Small intestine (tissue), 7 donors: Measurements from ENCODE around the gene MMP11. TPM values are rescaled to one million over a fixed set of nuclear protein-coding genes. Genes with fewer than 3 reads are reported as not detected.

Experiments used
- DNase-seq, 2 donors: peaks; one replicate each; pipeline versions ENCODE4 v3.0.0 to v3.0.0-alpha.2; 2013
- FAIRE-seq: peaks from 2 replicates; lab custom pipeline; 2012; peaks lifted over from hg19 to GRCh38; lab: Jason Lieb, UNC
- H3K27ac ChIP-seq, 3 donors: one replicate each; pipeline ENCODE4 v1.5.1; 2013; ENCODE audit warnings: low read length in 2 of 3, mild to moderate bottlenecking in 2 of 3, control low read depth in 1 of 3, inconsistent platforms in 1 of 3, low read depth in 1 of 3, moderate library complexity in 1 of 3
- H3K27me3 ChIP-seq, 3 donors: one replicate each; pipeline ENCODE4 v1.6.1; 2013; ENCODE audit warnings: low read length in 3 of 3, inconsistent platforms in 1 of 3; ENCODE audit not compliant: control insufficient read depth in 3 of 3, insufficient read depth in 3 of 3
- H3K36me3 ChIP-seq, 3 donors: one replicate each; pipeline ENCODE4 v1.6.1; 2013; ENCODE audit warnings: low read length in 3 of 3, inconsistent platforms in 1 of 3, low read depth in 1 of 3, mild to moderate bottlenecking in 1 of 3, moderate library complexity in 1 of 3; ENCODE audit not compliant: control insufficient read depth in 3 of 3, insufficient read depth in 2 of 3
- H3K4me1 ChIP-seq, 3 donors: one replicate each; pipeline ENCODE4 v1.6.1; 2013; ENCODE audit warnings: low read length in 2 of 3, inconsistent platforms in 1 of 3, low read depth in 1 of 3, mild to moderate bottlenecking in 1 of 3, moderate library complexity in 1 of 3; ENCODE audit not compliant: control insufficient read depth in 3 of 3, insufficient read depth in 2 of 3
- H3K4me3 ChIP-seq, 3 donors: one replicate each; pipeline ENCODE4 v1.5.1; 2013; ENCODE audit warnings: low read length in 3 of 3, control low read depth in 1 of 3, inconsistent platforms in 1 of 3, low read depth in 1 of 3, mild to moderate bottlenecking in 1 of 3, moderate library complexity in 1 of 3
- H3K9me3 ChIP-seq, 2 donors: one replicate each; pipeline ENCODE4 v1.6.1; 2013; ENCODE audit warnings: low read depth in 1 of 2, low read length in 1 of 2; ENCODE audit not compliant: control insufficient read depth in 2 of 2, insufficient read depth in 1 of 2
- WGBS, 3 donors: extraction: QIAGEN DNeasy Blood & Tissue Kit; methylation state at CpG; one replicate each; pipeline ENCODE4 v1.1.7; 2013; 5-methylcytosine and 5-hydroxymethylcytosine counted together
- polyA plus RNA-seq, 4 donors: library from polyadenylated mRNA; stranded (reverse) in 3 of 4; unstranded in 1 of 4; fragments of 200-250 nt in 3 of 4; fragments of 120-200 nt in 1 of 4; gene quantifications; one replicate each; pipeline versions ENCODE4 v1.2.1 to v1.2.3, GENCODE V29; 2013
- donor health status: healthy with polysubstance abuse.
- donor health status: control.
- donor health status: control.
- donor health status: Bipolar disorder and iron deficiency.
- donor health status: healthy.

The MMP11 gene
- polyA plus RNA-seq, 4 donors = 1.1 to 16.8 (median 1.7) TPM; not detected in 1

DNA sequence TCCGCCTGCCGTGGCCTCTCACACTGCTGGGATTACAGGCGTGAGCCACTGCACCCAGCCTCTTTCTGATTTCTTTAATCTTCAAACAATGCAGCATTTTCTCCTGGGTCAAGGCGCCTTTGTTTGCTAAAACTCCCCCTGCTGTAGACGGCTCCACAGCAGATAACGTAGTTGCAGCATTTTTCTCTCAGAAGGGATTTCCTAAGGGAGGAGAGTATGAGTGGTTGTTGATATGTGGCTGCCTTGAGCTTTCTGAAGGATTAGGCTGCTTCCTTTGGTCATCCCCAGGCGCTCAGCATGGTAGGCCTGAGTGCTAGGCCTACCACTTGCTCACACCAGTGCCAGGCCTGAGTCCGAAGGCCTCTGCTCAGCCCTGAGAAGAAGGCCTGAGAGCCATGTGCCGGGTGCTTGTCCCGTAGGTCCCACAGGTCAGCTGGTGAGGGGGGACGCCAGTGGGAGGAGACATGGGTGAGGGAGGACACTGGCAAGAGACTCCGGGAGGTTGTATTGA is 32.2 kb downstream of the MMP11 start:
- no peak for FAIRE-seq
- peak overlapping the region in 1 of 3 donors; percentile 8 for H3K27ac ChIP-seq
- no peak for DNase-seq
- peaks cover 9 to 72% (median 23%) of the 10 kb centered on the region in 3 donors for H3K36me3 ChIP-seq
- 82 to 87% (median 83%) methylated on average over 12 of the region's 12 CpGs for WGBS, 3 donors
- no peaks in the 10 kb centered on the region for H3K27me3 ChIP-seq
- no peaks in the 10 kb centered on the region for H3K4me1 ChIP-seq
- H3K9me3 ChIP-seq = no peaks in the 10 kb centered on the region
- H3K4me3 ChIP-seq = no peak overlapping the region

DNA sequence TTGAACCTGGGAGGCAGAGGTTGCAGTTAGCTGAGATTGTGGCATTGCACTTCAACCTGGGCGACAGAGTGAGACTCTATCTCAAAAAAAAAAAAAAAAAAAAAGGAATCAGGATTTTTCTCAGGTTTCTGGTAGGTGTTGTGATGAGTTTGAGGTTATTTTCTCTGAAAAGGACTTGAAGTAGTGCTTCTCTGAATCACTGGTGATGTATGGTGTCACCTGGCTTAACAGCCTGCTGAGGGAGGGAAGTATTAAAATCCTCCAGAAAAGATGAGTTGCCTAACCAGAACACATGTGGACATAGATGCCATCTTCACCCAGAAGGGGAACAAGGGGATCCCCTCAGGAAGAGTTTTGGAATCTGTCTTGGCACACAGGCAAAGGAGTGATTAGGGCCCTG is 34.2 kb downstream of the MMP11 start:
- peaks cover 5 to 55% (median 10%) of the 10 kb centered on the region in 3 donors for H3K36me3 ChIP-seq
- no peak overlapping the region for H3K4me3 ChIP-seq
- DNase-seq (no peak), FAIRE-seq (no peak)
- H3K27me3 ChIP-seq = no peaks in the 10 kb centered on the region
- no peaks in the 10 kb centered on the region for H3K9me3 ChIP-seq
- no peaks in the 10 kb centered on the region for H3K4me1 ChIP-seq
- H3K27ac ChIP-seq = no peak overlapping the region
- 92 to 100% (median 94%) methylated on average over 1 of the region's 1 CpG for WGBS, 3 donors

- H3K9me3 ChIP-seq = no peaks in the 10 kb centered on the region
- H3K4me3 ChIP-seq = no peak overlapping the region
- H3K27ac ChIP-seq = no peak overlapping the region
- FAIRE-seq (no peak), DNase-seq (no peak)
- no peaks in the 10 kb centered on the region for H3K4me1 ChIP-seq
- H3K36me3 ChIP-seq = peaks cover 6 to 42% (median 9%) of the 10 kb centered on the region in 3 donors
- no peaks in the 10 kb centered on the region for H3K27me3 ChIP-seq
- 95 to 97% (median 97%) methylated on average over 4 of the region's 4 CpGs for WGBS, 3 donors
Measured at GRCh38 chr22:23812378-23812777, 39.7 kb downstream of the MMP11 start.

DNA sequence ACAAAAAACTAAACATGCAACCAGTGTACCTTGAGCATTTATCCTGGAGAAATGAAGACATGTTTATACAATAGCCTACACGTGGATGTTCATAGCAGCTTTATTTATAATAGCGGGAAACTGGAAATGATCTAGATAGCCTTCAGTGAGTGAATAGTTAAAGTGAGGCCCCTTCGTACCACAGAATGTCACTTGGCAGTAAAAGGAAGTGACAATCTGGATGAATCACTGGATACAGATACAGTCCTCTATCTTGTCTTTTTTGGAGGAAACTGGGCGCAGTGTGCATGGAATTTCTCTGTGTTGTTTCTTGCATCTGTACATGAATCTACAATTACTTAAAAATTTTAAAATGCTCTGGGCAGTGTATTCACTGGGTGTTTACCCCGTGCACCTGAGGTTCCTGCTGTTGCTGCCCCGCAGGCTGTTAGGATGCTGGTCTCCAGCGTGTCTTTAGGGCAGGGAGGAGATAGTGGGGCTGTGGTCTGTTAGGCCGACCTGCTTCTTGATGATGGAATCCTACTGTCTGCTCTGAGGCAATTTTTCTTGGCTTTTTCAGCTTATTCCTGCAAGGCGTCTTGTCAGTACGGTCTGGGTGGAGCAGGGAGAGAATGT is 43.0 kb downstream of the MMP11 start:
- Histone ChIP-seq H3K36me3 (peaks cover 13 to 67% (median 13%) of the 10 kb centered on the region in 3 donors), H3K9me3 (no peaks in the 10 kb centered on the region), H3K4me3 (no peak overlapping the region), H3K27ac (no peak overlapping the region), H3K27me3 (no peaks in the 10 kb centered on the region), H3K4me1 (no peaks in the 10 kb centered on the region)
- DNase-seq (no peak), FAIRE-seq (no peak)
- WGBS, 3 donors = 85 to 88% (median 85%) methylated on average over 10 of the region's 10 CpGs

DNA sequence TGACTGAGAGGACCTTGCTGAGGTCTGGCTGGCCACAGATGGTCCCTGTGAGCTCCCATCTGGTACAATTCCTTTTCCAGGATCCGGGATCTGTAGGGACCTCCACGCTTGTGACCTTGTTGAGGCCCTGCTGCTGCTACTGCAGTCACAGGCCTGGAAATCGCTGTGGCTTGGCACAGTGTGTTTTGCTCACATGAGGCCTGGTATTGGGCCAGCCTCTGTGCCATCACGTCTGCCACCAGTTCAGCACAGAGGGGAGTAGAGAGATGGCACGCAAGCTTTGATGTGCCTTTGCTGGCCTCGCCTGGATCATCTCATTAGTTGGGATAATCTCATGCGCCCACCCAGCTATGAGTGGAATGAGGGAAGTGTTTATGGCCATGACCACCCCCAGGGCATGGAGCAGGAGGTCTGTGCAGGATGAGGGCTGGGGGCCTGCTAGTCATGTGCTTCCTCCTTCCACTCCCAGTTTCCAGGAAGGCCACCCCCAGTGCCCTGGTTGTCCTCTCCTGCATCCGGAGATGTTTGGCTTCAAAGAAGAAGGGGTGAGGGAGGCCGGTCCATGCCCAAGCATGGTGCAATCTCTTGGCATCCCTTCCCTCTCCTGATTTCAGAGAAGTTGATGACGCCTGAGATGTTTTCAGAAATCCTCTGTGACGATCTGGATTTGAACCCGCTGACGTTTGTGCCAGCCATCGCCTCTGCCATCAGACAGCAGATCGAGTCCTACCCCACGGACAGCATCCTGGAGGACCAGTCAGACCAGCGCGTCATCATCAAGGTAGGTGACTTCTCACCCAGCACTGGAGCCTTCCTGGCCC is 43.7 kb downstream of the MMP11 start:
- H3K27ac ChIP-seq = no peak overlapping the region
- H3K27me3 ChIP-seq = no peaks in the 10 kb centered on the region
- DNase-seq (no peak), FAIRE-seq (no peak)
- no peaks in the 10 kb centered on the region for H3K9me3 ChIP-seq
- no peak overlapping the region for H3K4me3 ChIP-seq
- no peaks in the 10 kb centered on the region for H3K4me1 ChIP-seq
- H3K36me3 ChIP-seq = peaks cover 16 to 72% (median 19%) of the 10 kb centered on the region in 3 donors
- WGBS, 3 donors = 88 to 94% (median 94%) methylated on average over 18 of the region's 18 CpGs

DNA sequence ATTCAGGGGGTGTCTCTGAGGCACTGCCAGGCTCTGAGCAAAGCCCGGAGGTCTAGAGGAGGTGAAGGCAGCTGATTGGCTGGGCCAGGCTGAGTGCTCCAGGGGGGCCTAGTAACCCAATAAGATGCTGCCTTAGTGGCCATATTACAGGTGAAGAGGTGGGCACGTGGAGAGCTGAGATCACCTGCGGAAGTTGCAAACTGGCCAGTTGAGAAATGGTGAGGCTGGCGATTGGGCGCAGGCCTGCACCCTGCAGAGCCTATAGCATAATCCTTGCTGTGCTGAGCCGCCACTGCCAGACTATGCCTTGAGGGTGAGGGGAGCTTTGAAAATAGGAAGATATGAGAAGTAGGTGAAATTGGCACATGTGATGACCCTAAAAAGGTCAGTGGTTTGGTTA is 44.5 kb downstream of the MMP11 start:
- no peaks in the 10 kb centered on the region for H3K9me3 ChIP-seq
- no peak for FAIRE-seq
- WGBS, 3 donors = 92 to 97% (median 97%) methylated on average over 6 of the region's 6 CpGs
- peaks cover 18 to 80% (median 19%) of the 10 kb centered on the region in 3 donors for H3K36me3 ChIP-seq
- no peaks in the 10 kb centered on the region for H3K27me3 ChIP-seq
- no peaks in the 10 kb centered on the region for H3K4me1 ChIP-seq
- DNase-seq = no peak
- H3K27ac ChIP-seq = no peak overlapping the region
- H3K4me3 ChIP-seq = no peak overlapping the region

DNA sequence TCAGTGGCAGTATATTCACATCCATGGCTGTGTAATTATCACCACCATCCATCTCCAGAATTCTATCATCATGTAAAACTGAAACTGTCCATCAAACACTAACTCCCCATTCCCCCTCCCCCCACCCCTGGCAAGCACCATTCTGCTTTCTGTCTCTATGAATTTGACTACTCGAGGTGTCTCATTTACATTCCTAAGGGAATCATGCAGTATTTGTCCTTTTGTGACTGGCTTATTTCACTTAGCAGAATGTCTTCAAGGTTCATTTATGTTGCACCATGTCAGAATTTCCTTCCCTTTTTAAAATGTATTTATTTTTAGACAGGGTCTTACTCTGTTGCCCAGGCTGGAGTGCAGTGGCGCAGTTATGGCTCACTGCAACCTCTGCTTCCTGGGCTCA is 45.9 kb downstream of the MMP11 start:
- no peak overlapping the region for H3K27ac ChIP-seq
- no peaks in the 10 kb centered on the region for H3K27me3 ChIP-seq
- no peak overlapping the region for H3K4me3 ChIP-seq
- no peak for FAIRE-seq
- WGBS, 3 donors = 82 to 92% (median 87%) methylated on average over 2 of the region's 2 CpGs
- no peaks in the 10 kb centered on the region for H3K4me1 ChIP-seq
- H3K36me3 ChIP-seq = peaks cover 25 to 89% (median 26%) of the 10 kb centered on the region in 3 donors
- DNase-seq = no peak
- H3K9me3 ChIP-seq = no peaks in the 10 kb centered on the region

GRCh38 chr22:23820748-23821211 is 48.1 kb downstream of the MMP11 start:
- Histone ChIP-seq H3K4me3 (no peak overlapping the region), H3K4me1 (no peaks in the 10 kb centered on the region), H3K9me3 (no peaks in the 10 kb centered on the region), H3K36me3 (peaks cover 22 to 98% (median 33%) of the 10 kb centered on the region in 3 donors), H3K27me3 (no peaks in the 10 kb centered on the region), H3K27ac (peak overlapping the region in 1 of 3 donors; percentile 30)
- FAIRE-seq = no peak
- DNase-seq = peak in 1 of 2 donors; percentile 14
- WGBS, 3 donors = 41 to 50% (median 41%) methylated on average over 4 of the region's 4 CpGs
